Vagina (tissue), 2 donors: Measurements from ENCODE around the gene COL5A1.

ENCODE experiments used
- CTCF ChIP-seq, 3 experiments: fragments of 450-650 bp in 2 of 3; fragments of 200-600 bp in 1 of 3; sonication (generic) in 1 of 3; IDR thresholded peaks; one replicate each; pipeline ENCODE4 v1.5.1; 2017 to 2019; ENCODE audit warnings: antibody characterized with exemption in 3 of 3, mild to moderate bottlenecking in 2 of 3, moderate library complexity in 2 of 3
- POLR2A ChIP-seq, 2 donors: fragments of 450-650 bp; IDR thresholded peaks; one replicate each; pipeline ENCODE4 v1.6.1; 2017; ENCODE audit warnings: antibody characterized with exemption in 2 of 2, mild to moderate bottlenecking in 2 of 2, moderate library complexity in 2 of 2

DNA sequence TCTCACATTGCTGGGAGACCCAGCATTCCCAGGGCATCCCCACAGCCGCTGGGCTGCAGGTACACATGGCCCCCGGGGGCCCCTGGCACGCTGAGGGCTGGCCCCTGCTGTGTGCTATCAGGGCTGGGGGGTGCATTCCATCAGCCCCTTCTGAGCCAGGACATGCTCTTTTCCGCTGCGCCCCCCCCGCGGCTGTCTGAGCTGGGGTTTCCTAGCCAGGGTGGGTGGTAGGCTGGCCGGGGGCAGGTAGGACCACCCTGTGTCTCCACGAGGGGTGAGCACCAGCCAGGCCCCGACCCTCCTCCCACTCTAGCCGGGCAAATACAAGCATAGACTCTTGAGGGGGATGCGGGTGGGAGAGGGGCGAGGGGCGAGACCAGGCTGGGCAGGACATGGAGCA is 180.9 kb downstream of the COL5A1 start:
- TF ChIP-seq CTCF (IDR thresholded peaks at IDR 0.05) (no peak), POLR2A (IDR thresholded peaks at IDR 0.05) (no peak)
